Inferior parietal cortex (tissue), 1 donor: ENCODE results near the gene RAB4B.
"Not testable (repeated sequence)": the region's sequence is repeated elsewhere in the genome, so short reads cannot be mapped to it uniquely, and the experiment has no call there.

ENCODE experiments used
- DNase-seq: peaks from one replicate; pipeline ENCODE4 v3.0.0-alpha.2; 2016; ENCODE audit errors: extremely low spot score

The RAB4B gene

GRCh38 chr19:40750874-40751537, 27.0 kb upstream of the RAB4B start, which contains the start of gene SNRPA:
SNRPA (plus strand) TSS chr19:40751203; CDS start chr19:40751409, 206 bp downstream.
- peak; percentile 99 for DNase-seq

GRCh38 chr19:40752257-40752781, 25.7 kb upstream of the RAB4B start:
- no peak for DNase-seq

- DNase-seq = no peak
These were observed 23.3 kb upstream of the RAB4B start for GRCh38 chr19:40754611-40755247.

GRCh38 chr19:40755248-40755624, 22.8 kb upstream of the RAB4B start:
- DNase-seq = no peak

GRCh38 chr19:40755791-40756190, 22.3 kb upstream of the RAB4B start:
- no peak for DNase-seq

GRCh38 chr19:40756502-40757110, 21.4 kb upstream of the RAB4B start:
- DNase-seq = no peak

- DNase-seq = no peak
These were observed 19.6 kb upstream of the RAB4B start for GRCh38 chr19:40758491-40758890.

GRCh38 chr19:40759352-40759751, 18.7 kb upstream of the RAB4B start:
- no peak for DNase-seq

GRCh38 chr19:40762754-40763470, 15.1 kb upstream of the RAB4B start:
- DNase-seq = no peak

GRCh38 chr19:40763526-40763925, 14.5 kb upstream of the RAB4B start:
- no peak for DNase-seq

GRCh38 chr19:40763963-40764362, 14.1 kb upstream of the RAB4B start:
- DNase-seq = no peak

GRCh38 chr19:40766385-40766784, 11.7 kb upstream of the RAB4B start:
- not testable (repeated sequence) for DNase-seq

GRCh38 chr19:40768869-40769268, 9.2 kb upstream of the RAB4B start:
- DNase-seq = no peak

- not testable (repeated sequence) for DNase-seq
These were observed 6.8 kb upstream of the RAB4B start for GRCh38 chr19:40771101-40771862.

GRCh38 chr19:40774916-40775631, 3.0 kb upstream of the RAB4B start, which contains the start of gene MIA:
MIA (plus strand) TSS chr19:40775521; CDS start chr19:40775543, 22 bp downstream.
- no peak for DNase-seq

GRCh38 chr19:40775632-40776022, 2.4 kb upstream of the RAB4B start:
- no peak for DNase-seq

GRCh38 chr19:40776364-40776763, 1.7 kb upstream of the RAB4B start:
- DNase-seq = no peak

GRCh38 chr19:40776932-40777644, 959 bp upstream of the RAB4B start:
- DNase-seq = peak; percentile 96

GRCh38 chr19:40777645-40777936, 456 bp upstream of the RAB4B start:
- DNase-seq = no peak

GRCh38 chr19:40778706-40779284, 748 bp downstream of the RAB4B start:
- DNase-seq = no peak
